Right ventricle myocardium inferior (tissue), 1 donor: ENCODE measurements around the gene GDF2. TPM values are rescaled to one million over a fixed set of nuclear protein-coding genes. Genes with fewer than 3 reads are reported as not detected.
A peak's percentile ranks its signal among the peaks of the same experiment; 100 is the strongest.

Experiments used
- ATAC-seq: fragments of 200-7000 bp; cut with Tn5 transposase; one replicate; pipeline ENCODE4 v1.9.1; 2020; ENCODE audit warnings: mild to moderate bottlenecking, moderate library complexity
- DNase-seq: peaks from one replicate; pipeline ENCODE4 v3.0.0; 2021; ENCODE audit errors: missing footprints
- intact Hi-C: fragments of 100-400 bp; cut with DNase I; formaldehyde crosslinking; loops from one replicate; pipeline ENCODE4 v1.11.0; 2022
- total RNA-seq: library from RNA; stranded (reverse); fragmentation: NEBNext Ultra II Directional; extraction: Animal tissue kit (Norgen Biotek cat#: 25700); gene quantifications from one replicate; pipeline ENCODE4 v1.2.1, GENCODE V29; 2021
- donor health status: DM: no; HTN: yes; CAD: no; lungs with severe emphysema.

Gene GDF2
- total RNA-seq, 1 donor from 2014 or later: not detected

DNA sequence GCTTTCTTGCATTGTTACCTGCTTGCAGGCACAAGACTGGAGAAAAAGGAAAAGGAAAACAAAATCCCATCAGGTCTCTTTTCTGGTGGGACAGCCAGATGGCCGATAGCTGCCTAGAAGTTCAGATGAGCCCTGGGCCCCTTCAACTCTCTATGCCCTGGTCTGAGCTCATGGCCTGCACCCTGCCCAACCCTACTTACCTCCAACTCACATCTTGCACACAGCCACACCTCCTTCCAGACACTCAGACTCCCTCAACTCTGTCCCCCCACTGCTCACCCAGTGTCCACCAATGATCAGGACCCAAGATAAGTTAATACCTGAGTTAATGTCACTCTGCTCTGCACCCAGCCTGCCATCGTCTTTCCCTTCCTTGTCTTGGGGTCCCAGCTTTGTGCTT, 36.8 kb downstream of the GDF2 start:
- no peak for ATAC-seq
- intact Hi-C loops: no loop called here

DNA sequence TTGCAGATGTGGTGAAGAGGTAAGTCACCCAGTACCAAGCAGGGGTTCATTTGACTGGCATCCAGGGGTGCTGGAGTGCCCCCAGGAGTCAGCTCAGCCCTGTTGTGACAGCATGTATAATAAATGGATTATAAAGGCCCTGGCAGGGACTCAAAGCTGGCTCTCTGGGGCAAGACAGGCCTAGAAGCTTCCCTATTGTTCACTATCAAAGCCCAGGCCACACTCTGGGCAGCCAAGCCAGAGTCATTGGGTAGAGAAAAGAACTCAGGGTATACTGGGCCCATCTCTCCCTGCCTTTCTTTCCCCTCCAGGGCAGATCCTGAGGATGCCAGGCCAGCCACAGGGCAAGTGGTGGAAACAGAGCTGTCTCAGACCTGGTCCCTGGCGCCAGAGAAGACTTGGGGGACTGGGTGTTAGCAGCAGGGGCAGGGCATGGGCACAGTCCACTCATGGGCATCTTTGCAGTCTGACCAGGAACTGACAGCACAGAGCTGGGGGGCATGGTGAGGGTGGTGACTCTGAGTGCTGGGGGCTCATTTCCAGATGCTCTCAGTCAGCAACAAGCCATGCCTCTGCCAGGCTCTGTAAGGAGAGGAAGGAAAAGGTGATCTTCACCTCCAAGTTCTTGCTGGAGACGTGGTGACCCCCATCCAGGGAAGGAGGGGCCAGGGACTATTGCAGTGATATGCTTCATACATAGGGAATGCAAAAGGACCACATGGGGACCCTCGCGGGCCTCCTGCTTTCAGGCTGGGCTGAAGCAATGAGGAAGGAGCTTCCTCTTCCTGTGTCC, 37.6 kb downstream of the GDF2 start:
- intact Hi-C loops: no loop called here
- DNase-seq (no peak), ATAC-seq (no peak)

More for the DNA sequence above, 36.8 kb downstream of the GDF2 start:
- no peak for DNase-seq

DNA sequence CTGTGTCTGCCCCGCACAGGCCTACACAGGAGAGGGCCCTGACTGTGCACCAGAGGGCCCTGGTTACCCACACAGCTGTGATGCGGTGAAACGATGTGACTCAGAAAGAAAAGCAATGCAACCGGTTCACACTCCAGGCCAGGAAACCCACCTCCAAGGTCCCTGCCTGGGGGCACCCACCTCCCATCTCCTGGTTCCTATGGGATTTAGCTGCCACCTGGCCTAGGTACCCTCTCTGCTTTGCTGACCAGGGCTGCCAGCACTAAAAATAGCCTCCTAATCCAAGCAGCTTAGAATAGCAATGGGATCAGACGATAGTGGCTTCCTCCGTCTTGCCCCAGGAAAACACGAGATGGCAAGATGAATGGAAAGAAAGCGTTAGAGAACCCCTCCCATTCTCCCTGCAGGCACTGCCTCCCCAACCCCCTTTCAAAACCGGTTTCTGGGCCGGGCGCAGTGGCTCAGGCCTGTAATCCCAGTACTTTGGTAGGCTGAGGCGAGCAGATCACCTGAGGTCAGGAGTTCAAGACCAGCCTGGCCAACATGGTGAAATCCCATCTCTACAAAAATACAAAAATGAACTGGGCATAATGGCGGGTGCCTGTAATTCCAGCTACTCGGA, 38.3 kb downstream of the GDF2 start:
- intact Hi-C loops: no loop called here
- peak; percentile 54 for ATAC-seq
- no peak for DNase-seq

DNA sequence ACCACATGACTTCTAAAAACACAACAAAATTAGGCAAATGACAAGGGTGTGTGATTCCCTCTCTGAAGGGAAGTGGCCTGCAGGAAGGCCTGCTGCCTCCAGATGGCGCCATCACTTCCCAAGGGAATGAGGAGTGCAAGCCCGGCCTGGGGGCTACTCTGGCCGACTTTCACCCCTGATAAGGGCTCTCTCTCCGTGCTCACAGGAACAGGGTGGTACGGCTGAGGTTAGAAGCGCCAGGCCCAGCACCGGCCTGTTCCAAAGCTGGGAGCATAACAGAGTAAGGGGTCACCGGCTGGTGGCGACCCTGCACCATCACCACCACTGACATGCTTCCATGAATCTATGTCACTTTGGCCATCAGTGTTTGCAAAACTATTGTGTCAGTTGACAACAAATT, 39.0 kb downstream of the GDF2 start:
- ATAC-seq: peak; percentile 32
- intact Hi-C loops: no loop called here
- no peak for DNase-seq

DNA sequence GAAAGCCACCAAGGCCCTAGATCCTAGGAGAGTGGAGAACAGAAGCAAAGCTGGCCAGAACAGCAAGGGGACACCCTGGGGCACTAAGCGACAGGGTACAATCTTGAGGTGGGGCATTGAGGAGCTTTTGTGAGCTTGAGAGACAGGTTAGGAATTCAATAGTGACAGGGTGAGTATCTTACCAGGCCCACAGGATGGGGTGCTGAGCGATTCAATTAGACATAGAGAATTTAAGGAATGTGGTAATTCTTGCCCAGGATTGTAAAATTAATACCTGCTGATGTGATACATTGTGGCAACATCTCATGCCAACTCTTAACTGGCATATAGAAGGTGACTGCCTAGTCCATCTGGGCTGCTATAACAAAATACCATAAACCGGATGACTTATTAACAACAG, 39.9 kb downstream of the GDF2 start:
- intact Hi-C loops: no loop called here
- no peak for DNase-seq
- ATAC-seq: no peak

DNA sequence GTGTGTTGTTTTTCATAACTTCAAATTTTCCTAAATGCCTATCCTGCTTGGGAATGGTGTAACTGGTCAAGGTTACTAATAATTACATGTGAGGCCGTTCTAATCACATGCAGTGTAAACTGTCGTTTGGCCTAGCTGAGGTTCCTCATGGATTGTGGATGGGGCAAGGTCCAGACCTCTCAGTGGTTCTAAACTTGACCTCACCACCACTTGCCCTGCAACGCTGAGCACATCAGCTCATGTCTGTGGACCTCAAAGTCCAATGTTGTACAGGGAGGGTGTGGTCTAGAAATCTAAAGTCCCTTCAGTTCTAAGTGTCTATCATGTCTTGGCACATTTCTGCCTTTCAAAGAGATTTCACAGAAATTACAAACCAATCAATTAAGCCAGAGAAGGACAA, 41.5 kb downstream of the GDF2 start:
- intact Hi-C loops: no loop called here
- DNase-seq (no peak), ATAC-seq (no peak)

DNA sequence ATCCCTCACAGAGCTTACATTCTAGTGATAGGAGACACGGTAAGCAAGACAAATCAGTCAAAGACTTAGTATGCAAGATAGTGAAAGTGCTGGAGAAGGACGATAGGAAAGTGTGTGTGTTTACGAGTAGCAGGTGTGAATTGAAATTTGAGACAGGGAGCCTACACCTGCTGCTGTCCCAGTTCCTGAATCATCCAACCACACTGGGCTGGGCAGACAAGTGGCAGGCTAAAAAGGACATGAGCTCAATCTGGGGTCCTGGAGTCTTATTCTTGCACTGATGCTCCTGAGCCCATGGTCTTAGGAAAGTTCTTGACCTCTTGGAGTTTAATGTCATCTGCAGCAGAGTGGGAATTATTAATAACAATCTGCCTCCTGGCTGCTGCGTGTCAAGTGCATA, 42.1 kb downstream of the GDF2 start:
- ATAC-seq (no peak), DNase-seq (no peak)
- intact Hi-C loops: no loop called here

GRCh38 chr10:47364911-47365310, 42.7 kb downstream of the GDF2 start:
- no peak for DNase-seq
- intact Hi-C loops: no loop called here
- ATAC-seq: no peak

- no peak for ATAC-seq
- intact Hi-C loops: no loop called here
Measured at GRCh38 chr10:47365431-47366180, 43.4 kb downstream of the GDF2 start.

DNA sequence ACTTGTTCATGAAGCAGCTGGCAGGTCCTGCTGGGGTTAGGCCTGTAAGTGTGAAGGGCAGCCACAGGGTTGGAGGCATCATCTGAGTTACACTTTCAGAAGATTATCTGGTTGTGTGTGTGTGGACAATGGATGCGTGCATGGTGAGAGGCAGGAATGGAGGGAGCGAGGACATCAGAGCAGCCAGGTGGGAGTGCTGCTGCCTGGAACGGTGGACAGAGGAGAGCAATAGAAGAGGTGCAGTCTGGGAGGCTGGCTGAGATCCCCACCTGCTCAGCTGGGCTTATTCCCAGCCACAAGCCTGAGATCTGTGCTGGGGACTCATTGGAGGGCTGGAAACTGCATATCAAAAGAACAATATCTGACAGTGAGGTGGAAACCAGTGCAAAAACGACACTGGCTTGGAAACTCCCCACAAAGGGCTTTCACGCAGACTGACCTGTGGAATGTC, 44.0 kb downstream of the GDF2 start:
- DNase-seq: no peak
- intact Hi-C loops: no loop called here

More at GRCh38 chr10:47365431-47366180, 43.4 kb downstream of the GDF2 start:
- no peak for DNase-seq

GRCh38 chr10:47366731-47367460, 44.6 kb downstream of the GDF2 start:
- no peak for DNase-seq

More for the DNA sequence above, 44.0 kb downstream of the GDF2 start:
- no peak for ATAC-seq

GRCh38 chr10:47367646-47368045, 45.4 kb downstream of the GDF2 start:
- no peak for ATAC-seq
- intact Hi-C loops: no loop called here

More at GRCh38 chr10:47366731-47367460, 44.6 kb downstream of the GDF2 start:
- ATAC-seq: no peak
- intact Hi-C loops: no loop called here

DNA sequence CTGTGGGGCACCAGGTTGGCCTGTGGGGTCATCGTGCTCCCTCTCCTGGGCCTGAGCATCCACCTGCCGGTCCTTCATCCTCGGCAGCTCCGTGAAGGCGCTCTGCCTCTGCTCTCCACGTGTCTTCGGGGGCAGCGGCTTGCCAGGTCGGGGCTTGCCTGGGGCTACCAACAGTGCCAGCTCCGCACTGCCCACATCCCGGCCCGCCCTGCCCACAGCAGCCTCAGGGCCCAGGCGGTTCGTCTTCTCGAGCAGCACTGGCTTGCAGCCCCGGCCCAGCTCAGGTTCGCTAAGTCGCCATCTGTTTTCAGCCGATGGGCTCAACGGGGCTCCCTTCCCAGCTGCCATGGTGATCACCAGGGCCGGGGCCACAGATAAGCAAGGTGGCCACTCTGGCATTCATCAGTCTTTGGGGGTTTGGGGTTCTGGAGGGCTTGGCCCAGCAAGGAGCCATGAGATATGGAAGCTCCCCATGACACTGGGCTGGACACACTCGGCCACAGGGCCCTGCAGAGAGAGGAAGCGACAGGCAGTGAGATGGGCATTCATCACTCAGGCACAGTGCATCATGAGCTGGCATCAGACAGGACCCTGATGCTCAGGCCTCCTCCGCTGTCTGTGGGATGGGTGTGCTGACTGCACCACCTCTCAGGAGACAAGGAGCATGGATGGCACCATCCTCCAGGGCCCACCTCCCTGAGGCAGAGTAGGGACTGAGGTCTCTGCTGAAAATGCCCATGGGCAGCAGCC, 46.4 kb downstream of the GDF2 start:
- DNase-seq (no peak), ATAC-seq (no peak)
- intact Hi-C loops: no loop called here

More at GRCh38 chr10:47367646-47368045, 45.4 kb downstream of the GDF2 start:
- DNase-seq: no peak

DNA sequence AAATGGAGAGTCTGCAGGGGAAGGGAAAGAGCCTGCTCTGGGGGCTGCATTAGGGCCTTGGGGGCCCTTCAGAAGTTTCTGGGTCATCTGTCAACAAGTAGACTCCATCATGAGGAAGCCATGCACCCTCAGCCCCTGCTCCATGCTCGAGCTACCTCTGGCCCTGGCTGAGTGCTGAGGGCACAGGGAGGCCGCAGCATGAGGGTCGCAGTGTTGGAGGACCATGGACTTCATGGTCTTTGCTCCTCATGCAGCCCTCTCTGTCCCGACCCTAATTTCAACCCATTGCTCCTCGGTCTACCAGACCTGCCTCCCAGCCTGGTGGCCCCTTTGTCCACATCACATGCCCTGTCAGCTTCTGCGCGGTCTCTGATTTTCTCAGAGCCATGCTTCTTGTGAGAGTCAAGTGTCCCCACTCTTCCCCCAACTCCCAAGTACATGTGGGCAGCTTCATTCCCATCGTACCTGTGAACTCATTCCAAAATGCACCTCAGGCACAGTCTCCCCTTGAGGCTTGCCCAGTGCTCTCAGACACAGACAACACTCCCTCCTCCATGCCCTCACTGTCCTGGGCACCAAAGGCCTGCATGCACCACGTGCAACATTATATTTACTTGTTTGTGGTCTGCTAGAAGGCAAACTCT, 47.1 kb downstream of the GDF2 start:
- ATAC-seq (no peak), DNase-seq (no peak)
- intact Hi-C loops: no loop called here

- ATAC-seq (no peak), DNase-seq (no peak)
- intact Hi-C loops: no loop called here
Measured at GRCh38 chr10:47370015-47370767, 47.9 kb downstream of the GDF2 start.

DNA sequence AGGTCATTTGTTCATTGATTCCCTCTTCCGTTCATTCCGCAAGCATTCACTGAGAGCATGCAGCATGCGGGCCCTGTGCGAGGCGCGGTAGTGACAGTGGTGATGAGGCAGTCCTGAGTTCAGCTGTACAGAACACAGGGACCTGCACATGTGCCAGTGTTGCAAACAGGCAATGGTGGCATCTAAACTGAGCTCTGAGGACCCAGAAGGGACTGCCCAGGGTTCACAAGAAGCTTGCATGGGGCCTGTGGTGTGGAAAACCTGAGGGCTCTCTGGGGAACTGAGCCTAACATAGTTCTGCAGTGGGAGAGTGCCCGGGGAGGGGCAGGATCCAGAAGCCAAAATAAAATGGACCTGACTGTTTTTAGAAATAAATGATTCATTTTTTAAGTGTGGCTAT, 48.6 kb downstream of the GDF2 start:
- intact Hi-C loops: no loop called here
- no peak for ATAC-seq
- no peak for DNase-seq
